H9 (cell line): ENCODE data around the gene TBL3. TPM values are rescaled to one million over a fixed set of nuclear protein-coding genes. Genes with fewer than 3 reads are reported as not detected.
A peak's percentile ranks its signal among the peaks of the same experiment; 100 is the strongest.

Experiments
- DNase-seq: peaks from one replicate; pipeline ENCODE4 v3.0.0-alpha.2; 2017
- H2AFZ ChIP-seq: one replicate; pipeline ENCODE4 v1.6.1; 2013; ENCODE audit warnings: mild to moderate bottlenecking, low read length, control low read depth, moderate library complexity
- H2AK5ac ChIP-seq: 2 replicates; pipeline ENCODE4 v1.6.1; 2013; ENCODE audit warnings: low read length, control low read depth, mixed read lengths; ENCODE audit not compliant: insufficient read length
- H2BK120ac ChIP-seq: one replicate; pipeline ENCODE4 v1.6.1; 2013; ENCODE audit warnings: low read depth, mild to moderate bottlenecking, low read length, control low read depth, inconsistent platforms; ENCODE audit not compliant: poor library complexity, severe bottlenecking
- H2BK12ac ChIP-seq: 2 replicates; pipeline ENCODE4 v1.6.1; 2013; ENCODE audit warnings: low read length, control low read depth, mixed read lengths, low read depth; ENCODE audit not compliant: insufficient read length
- H2BK15ac ChIP-seq: 2 replicates; pipeline ENCODE4 v1.6.1; 2013; ENCODE audit warnings: low read depth, low read length, control low read depth
- H2BK20ac ChIP-seq: one replicate; pipeline ENCODE4 v1.6.1; 2013; ENCODE audit warnings: low read depth, mild to moderate bottlenecking, low read length, control low read depth, inconsistent platforms; ENCODE audit not compliant: poor library complexity, severe bottlenecking
- H2BK5ac ChIP-seq: 2 replicates; pipeline ENCODE4 v1.6.1; 2013; ENCODE audit warnings: low read length, control low read depth, mixed read lengths; ENCODE audit not compliant: insufficient read length
- H3K14ac ChIP-seq: 2 replicates; pipeline ENCODE4 v1.6.1; 2013; ENCODE audit warnings: low read length, control low read depth; ENCODE audit not compliant: insufficient read depth
- H3K18ac ChIP-seq: 2 replicates; pipeline ENCODE4 v1.6.1; 2013; ENCODE audit warnings: low read depth, mild to moderate bottlenecking, mixed read lengths, low read length, control low read depth; ENCODE audit not compliant: insufficient read length
- H3K23ac ChIP-seq: 2 replicates; pipeline ENCODE4 v1.6.1; 2013; ENCODE audit warnings: low read length, control low read depth, mixed read lengths, low read depth; ENCODE audit not compliant: insufficient read length
- H3K23me2 ChIP-seq: 2 replicates; pipeline ENCODE4 v1.6.1; 2013; ENCODE audit warnings: low read depth, mild to moderate bottlenecking, mixed read lengths, low read length, control low read depth; ENCODE audit not compliant: insufficient read length, poor library complexity, severe bottlenecking
- H3K27ac ChIP-seq: 2 replicates; pipeline ENCODE4 v1.5.1; 2013; ENCODE audit warnings: low read length, control low read depth, mixed read lengths, low read depth; ENCODE audit not compliant: insufficient read length
- H3K27me3 ChIP-seq: 2 replicates; pipeline ENCODE4 v1.6.1; 2013; ENCODE audit warnings: low read length, control low read depth, inconsistent platforms; ENCODE audit not compliant: insufficient read depth
- H3K4ac ChIP-seq: 2 replicates; pipeline ENCODE4 v1.6.1; 2013; ENCODE audit warnings: low read depth, mild to moderate bottlenecking, control low read depth, inconsistent platforms, low read length, moderate library complexity
- H3K4me1 ChIP-seq: 2 replicates; pipeline ENCODE4 v1.6.1; 2013; ENCODE audit warnings: low read length, control low read depth, inconsistent platforms; ENCODE audit not compliant: insufficient read depth
- H3K4me2 ChIP-seq: 2 replicates; pipeline ENCODE4 v1.6.1; 2013; ENCODE audit warnings: low read length, control low read depth, mixed read lengths; ENCODE audit not compliant: insufficient read length, insufficient read depth
- H3K56ac ChIP-seq: 2 replicates; pipeline ENCODE4 v1.6.1; 2013; ENCODE audit warnings: low read depth, mild to moderate bottlenecking, mixed read lengths, low read length, control low read depth; ENCODE audit not compliant: insufficient read length
- H3K79me1 ChIP-seq: 2 replicates; pipeline ENCODE4 v1.6.1; 2013; ENCODE audit warnings: low read depth, mild to moderate bottlenecking, moderate library complexity, low read length, control low read depth, inconsistent platforms; ENCODE audit not compliant: insufficient read depth, poor library complexity, severe bottlenecking
- H3K79me2 ChIP-seq: 2 replicates; pipeline ENCODE4 v1.6.1; 2013; ENCODE audit warnings: low read length, control low read depth, inconsistent platforms; ENCODE audit not compliant: insufficient read depth
- H3K9ac ChIP-seq: 2 replicates; pipeline ENCODE4 v1.6.1; 2013; ENCODE audit warnings: low read length, control low read depth, mixed read lengths; ENCODE audit not compliant: insufficient read length; ENCODE audit errors: extremely low read depth
- H3K9me3 ChIP-seq: one replicate; pipeline ENCODE4 v1.6.1; 2013; ENCODE audit warnings: low read depth, low read length, inconsistent platforms; ENCODE audit not compliant: control insufficient read depth
- H3T11ph ChIP-seq: one replicate; pipeline ENCODE4 v1.6.1; 2013; ENCODE audit warnings: mild to moderate bottlenecking, low read length, control low read depth, inconsistent platforms
- H4K20me1 ChIP-seq: one replicate; pipeline ENCODE4 v1.6.1; 2013; ENCODE audit not compliant: control insufficient read depth, insufficient read length, insufficient read depth
- H4K5ac ChIP-seq: 2 replicates; pipeline ENCODE4 v1.6.1; 2013; ENCODE audit warnings: low read depth, mild to moderate bottlenecking, mixed read lengths, low read length, control low read depth; ENCODE audit not compliant: insufficient read length
- H4K8ac ChIP-seq: replicated peaks from 2 replicates; pipeline ENCODE4 v1.6.1; 2013; ENCODE audit warnings: low read length, control low read depth, mixed read lengths, low read depth; ENCODE audit not compliant: insufficient read length
- H4K91ac ChIP-seq: 2 replicates; pipeline ENCODE4 v1.6.1; 2013; ENCODE audit warnings: low read depth, mild to moderate bottlenecking, moderate library complexity, mixed read lengths, low read length, control low read depth; ENCODE audit not compliant: insufficient read length
- H3K27ac Mint-ChIP-seq, 3 experiments: 2 replicates in 2 of 3; 3 replicates in 1 of 3; pipeline ENCODE4 v1.8.0; 2020 to 2021; ENCODE audit warnings: mixed read lengths in 3 of 3, mild to moderate bottlenecking in 1 of 3, moderate library complexity in 1 of 3
- H3K27me3 Mint-ChIP-seq: 2 replicates; pipeline ENCODE4 v1.8.0; 2021; ENCODE audit warnings: low read depth, mild to moderate bottlenecking, moderate library complexity, mixed read lengths
- H3K36me3 Mint-ChIP-seq, 3 experiments: 2 replicates in 2 of 3; 3 replicates in 1 of 3; pipeline ENCODE4 v1.8.0; 2020 to 2021; ENCODE audit warnings: low read depth in 3 of 3, mixed read lengths in 3 of 3; ENCODE audit not compliant: insufficient read depth in 1 of 3
- H3K4me1 Mint-ChIP-seq, 2 experiments: 2 replicates each; pipeline ENCODE4 v1.8.0; 2020; ENCODE audit warnings: mixed read lengths in 2 of 2
- H3K4me3 Mint-ChIP-seq, 2 experiments: 2 replicates in 1 of 2; 3 replicates in 1 of 2; pipeline ENCODE4 v1.8.0; 2020 to 2021; ENCODE audit warnings: mild to moderate bottlenecking in 2 of 2, mixed read lengths in 2 of 2, moderate library complexity in 1 of 2
- H3K9me3 Mint-ChIP-seq, 2 experiments: 2 replicates in 1 of 2; 3 replicates in 1 of 2; pipeline ENCODE4 v1.8.0; 2020; ENCODE audit warnings: mild to moderate bottlenecking in 2 of 2, mixed read lengths in 2 of 2, moderate library complexity in 1 of 2
- WGBS: extraction: QIAGEN DNeasy Blood & Tissue Kit; methylation state at CpG from one replicate; pipeline ENCODE4 v1.1.7; 2013; ENCODE audit warnings: missing lambda C conversion rate, low lambda C conversion rate, mixed read lengths; ENCODE audit not compliant: insufficient read length; ENCODE audit errors: extremely low coverage; 5-methylcytosine and 5-hydroxymethylcytosine counted together
- total RNA-seq: library from RNA; stranded (reverse); gene quantifications from 2 replicates; pipeline ENCODE4 v1.2.1, GENCODE V29; 2021
- TF ChIP-seq, protein P1 (sequence below): fragments of 200-600 bp; sonication (generic); conservative IDR thresholded peaks from 3 replicates; pipeline ENCODE4 v1.8.0; 2021; ENCODE audit warnings: antibody characterized with exemption, mild to moderate bottlenecking

Gene TBL3
- total RNA-seq, 1 experiment from 2014 or later: 54.0 TPM

DNA sequence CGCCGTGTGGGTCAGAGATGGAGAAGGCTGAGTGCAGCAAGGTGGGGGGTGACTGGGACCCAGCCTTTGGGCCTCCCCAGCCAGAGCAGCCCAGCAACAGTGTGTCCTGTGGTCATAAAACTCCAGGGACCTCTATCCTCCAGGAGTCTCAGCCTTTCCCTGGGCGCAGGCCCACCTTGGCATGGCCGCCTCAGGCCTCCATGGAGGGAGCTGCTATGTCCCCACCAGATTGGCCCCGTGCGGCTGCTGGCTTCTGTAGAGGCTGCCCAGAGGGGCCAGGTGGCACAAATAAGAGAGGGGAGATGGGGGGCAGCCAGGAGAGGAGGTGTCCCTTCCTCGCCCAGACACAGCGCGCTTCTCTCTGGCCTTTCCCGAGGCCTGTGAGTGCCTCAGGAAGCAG, 15.3 kb downstream of the TBL3 start:
- peak overlapping the region in 1 of 2 experiments; percentile 13; a peak in 1 of 5 replicates for H3K4me3 Mint-ChIP-seq

More for the DNA sequence above, 15.3 kb downstream of the TBL3 start:
- Histone ChIP-seq H3K23ac (no peak overlapping the region), H2BK12ac (no peak overlapping the region), H2BK120ac (no peak overlapping the region), H4K8ac (no peak overlapping the region), H3K4me2 (no peak overlapping the region), H2BK20ac (no peak overlapping the region), H3K18ac (no peak overlapping the region), H2BK5ac (no peak overlapping the region), H2AFZ (no peak overlapping the region), H3K27me3 (peaks cover 20% of the 10 kb centered on the region), H3K14ac (no peak overlapping the region), H4K20me1 (peaks cover 2% of the 10 kb centered on the region), H3K79me1 (no peaks in the 10 kb centered on the region), H4K5ac (no peak overlapping the region), H2BK15ac (no peak overlapping the region), H3K9me3 (no peaks in the 10 kb centered on the region), H3K79me2 (no peaks in the 10 kb centered on the region; the same call in 1 of the 2 replicates), H3T11ph (no peak overlapping the region), H3K9ac (no peak overlapping the region), H3K23me2 (peaks cover 32% of the 10 kb centered on the region), H3K4ac (no peak overlapping the region), H4K91ac (no peak overlapping the region), H3K27ac (no peak overlapping the region), H3K56ac (no peak overlapping the region), H3K4me1 (no peaks in the 10 kb centered on the region; the same call in 1 of the 2 replicates), H2AK5ac (no peak overlapping the region)
- no peaks in the 10 kb centered on the region; a peak in 1 of 5 replicates for H3K9me3 Mint-ChIP-seq
- DNase-seq: no peak
- H3K4me1 Mint-ChIP-seq: peaks cover 29 to 35% of the 10 kb centered on the region in 2 experiments
- TF ChIP-seq, protein P1, sequence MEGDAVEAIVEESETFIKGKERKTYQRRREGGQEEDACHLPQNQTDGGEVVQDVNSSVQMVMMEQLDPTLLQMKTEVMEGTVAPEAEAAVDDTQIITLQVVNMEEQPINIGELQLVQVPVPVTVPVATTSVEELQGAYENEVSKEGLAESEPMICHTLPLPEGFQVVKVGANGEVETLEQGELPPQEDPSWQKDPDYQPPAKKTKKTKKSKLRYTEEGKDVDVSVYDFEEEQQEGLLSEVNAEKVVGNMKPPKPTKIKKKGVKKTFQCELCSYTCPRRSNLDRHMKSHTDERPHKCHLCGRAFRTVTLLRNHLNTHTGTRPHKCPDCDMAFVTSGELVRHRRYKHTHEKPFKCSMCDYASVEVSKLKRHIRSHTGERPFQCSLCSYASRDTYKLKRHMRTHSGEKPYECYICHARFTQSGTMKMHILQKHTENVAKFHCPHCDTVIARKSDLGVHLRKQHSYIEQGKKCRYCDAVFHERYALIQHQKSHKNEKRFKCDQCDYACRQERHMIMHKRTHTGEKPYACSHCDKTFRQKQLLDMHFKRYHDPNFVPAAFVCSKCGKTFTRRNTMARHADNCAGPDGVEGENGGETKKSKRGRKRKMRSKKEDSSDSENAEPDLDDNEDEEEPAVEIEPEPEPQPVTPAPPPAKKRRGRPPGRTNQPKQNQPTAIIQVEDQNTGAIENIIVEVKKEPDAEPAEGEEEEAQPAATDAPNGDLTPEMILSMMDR: no peak
- no peak overlapping the region for H3K27ac Mint-ChIP-seq
- no CpG with 5 or more reads among the region's 10 CpGs for WGBS
- peaks cover 0 to 20% (median 18%) of the 10 kb centered on the region in 3 experiments; a peak in 6 of 7 replicates for H3K36me3 Mint-ChIP-seq
- H3K27me3 Mint-ChIP-seq: peaks cover 47% of the 10 kb centered on the region
